ENCODE measurements around the gene ZNF354B. TPM values are rescaled to one million over a fixed set of nuclear protein-coding genes. Genes with fewer than 3 reads are reported as not detected.

The ZNF354B gene
- total and polyA plus RNA-seq, 2 of the 13 experiments (the other 11 are each of a cell fraction or from before 2014, with no cell fraction given): 7.8 to 10.3 TPM

DNA sequence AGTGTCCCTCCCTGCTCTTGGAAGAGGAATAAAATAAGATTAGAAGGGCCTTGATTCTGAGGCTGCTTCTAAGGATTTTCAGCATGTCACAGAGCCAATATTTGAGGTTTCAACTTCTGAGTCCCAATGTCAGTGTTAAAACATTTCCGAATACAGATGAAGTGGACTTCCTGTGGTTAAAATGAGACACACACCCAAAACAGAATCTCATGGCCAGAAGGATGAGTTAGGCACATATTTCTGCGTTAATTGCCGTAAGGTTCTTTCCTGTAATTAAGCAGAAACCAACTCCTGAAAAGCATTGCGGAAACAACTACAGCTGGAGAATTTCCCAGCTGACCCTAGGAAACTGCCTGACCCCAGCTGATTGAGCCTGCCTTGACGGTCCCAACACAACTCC is 10.4 kb upstream of the ZNF354B start (continued):
- no peak for TF ChIP-seq TSC22D2 (CRISPR knock-in tag; IDR thresholded peaks at IDR 0.05; ENCODE audit: borderline replicate concordance)
- TF ChIP-seq ZNF782 (CRISPR knock-in tag; IDR thresholded peaks at IDR 0.05; ENCODE audit: borderline replicate concordance): no peak

DNA sequence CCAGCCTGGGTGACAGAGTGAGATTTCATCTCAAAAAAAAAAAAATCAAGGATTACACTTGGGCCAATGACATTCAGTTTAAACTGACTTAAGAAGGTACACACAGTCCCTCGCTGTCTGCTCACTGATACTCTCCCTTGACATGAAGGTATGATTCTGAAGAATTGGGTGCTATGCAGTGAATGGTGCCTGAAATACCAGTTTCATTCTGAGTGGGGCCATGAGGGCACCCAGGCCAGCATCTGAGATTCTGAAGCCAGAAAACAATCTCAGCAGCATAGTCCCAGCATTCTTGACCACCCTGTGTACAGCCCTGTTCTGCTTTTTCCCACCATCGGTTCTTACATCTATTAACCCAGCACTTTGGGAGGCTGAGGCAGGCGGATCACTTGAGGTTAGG is 7.8 kb upstream of the ZNF354B start:
- H3K4me1 ChIP-seq (ENCODE audit: insufficient read depth, low read length): no peaks in the 10 kb centered on the region
- FAIRE-seq: no peak
- in situ Hi-C loops (cut with HindIII; ENCODE audit: extremely low pct_ligation_motif_present, low pct_unique_long_range_greater_than_20kb): no loop called here
- H2AFZ ChIP-seq (ENCODE audit: low read length): no peak overlapping the region
- H3K4me3 ChIP-seq (replicated peaks in 1 of 3; ENCODE audit: insufficient read depth in 1 of 3, low read depth in 2 of 3, low read length in 3 of 3): no peak overlapping the region
- H3K36me3 ChIP-seq (replicated peaks in 1 of 2; ENCODE audit: control insufficient read depth in 1 of 2, insufficient read depth in 2 of 2, low read length in 2 of 2): no peaks in the 10 kb centered on the region
- no peak for DNase-seq (ENCODE audit: low spot score)
- POLR2A ChIA-PET: no interaction called here
- H3K9ac ChIP-seq (ENCODE audit: insufficient read depth, low read depth, low read length): no peak overlapping the region
- H4K20me1 ChIP-seq (ENCODE audit: insufficient read depth, low read length): no peaks in the 10 kb centered on the region
- no peak overlapping the region for H3K4me2 ChIP-seq (ENCODE audit: low read depth, low read length)
- 39% methylated on average over 3 of the region's 3 CpGs for WGBS (ENCODE audit: low lambda C conversion rate)
- H3K27me3 ChIP-seq (ENCODE audit: control insufficient read depth in 1 of 2, insufficient read depth in 2 of 2, low read length in 2 of 2): no peaks in the 10 kb centered on the region
- intact Hi-C loops (cut with micrococcal nuclease; ENCODE audit: unreplicated experiment): no loop called here
- no peaks in the 10 kb centered on the region for H3K79me2 ChIP-seq (ENCODE audit: insufficient read depth, low read length)
- no peak for TF ChIP-seq ZNF616 (CRISPR knock-in tag; IDR thresholded peaks at IDR 0.05; ENCODE audit: low read depth)
- no peak for TF ChIP-seq MBD4 (IDR thresholded peaks at IDR 0.05; ENCODE audit: borderline replicate concordance, low read length)
- TF ChIP-seq RNF2 (conservative IDR thresholded peaks at IDR 0.05; ENCODE audit: low read depth): no peak
- TF ChIP-seq HDAC2 (CRISPR knock-in tag; IDR thresholded peaks at IDR 0.05): no peak
- TF ChIP-seq, protein P1, sequence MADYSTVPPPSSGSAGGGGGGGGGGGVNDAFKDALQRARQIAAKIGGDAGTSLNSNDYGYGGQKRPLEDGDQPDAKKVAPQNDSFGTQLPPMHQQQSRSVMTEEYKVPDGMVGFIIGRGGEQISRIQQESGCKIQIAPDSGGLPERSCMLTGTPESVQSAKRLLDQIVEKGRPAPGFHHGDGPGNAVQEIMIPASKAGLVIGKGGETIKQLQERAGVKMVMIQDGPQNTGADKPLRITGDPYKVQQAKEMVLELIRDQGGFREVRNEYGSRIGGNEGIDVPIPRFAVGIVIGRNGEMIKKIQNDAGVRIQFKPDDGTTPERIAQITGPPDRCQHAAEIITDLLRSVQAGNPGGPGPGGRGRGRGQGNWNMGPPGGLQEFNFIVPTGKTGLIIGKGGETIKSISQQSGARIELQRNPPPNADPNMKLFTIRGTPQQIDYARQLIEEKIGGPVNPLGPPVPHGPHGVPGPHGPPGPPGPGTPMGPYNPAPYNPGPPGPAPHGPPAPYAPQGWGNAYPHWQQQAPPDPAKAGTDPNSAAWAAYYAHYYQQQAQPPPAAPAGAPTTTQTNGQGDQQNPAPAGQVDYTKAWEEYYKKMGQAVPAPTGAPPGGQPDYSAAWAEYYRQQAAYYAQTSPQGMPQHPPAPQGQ (CRISPR knock-in tag; IDR thresholded peaks at IDR 0.05; ENCODE audit: borderline replicate concordance): no peak
- TF ChIP-seq, protein P2, sequence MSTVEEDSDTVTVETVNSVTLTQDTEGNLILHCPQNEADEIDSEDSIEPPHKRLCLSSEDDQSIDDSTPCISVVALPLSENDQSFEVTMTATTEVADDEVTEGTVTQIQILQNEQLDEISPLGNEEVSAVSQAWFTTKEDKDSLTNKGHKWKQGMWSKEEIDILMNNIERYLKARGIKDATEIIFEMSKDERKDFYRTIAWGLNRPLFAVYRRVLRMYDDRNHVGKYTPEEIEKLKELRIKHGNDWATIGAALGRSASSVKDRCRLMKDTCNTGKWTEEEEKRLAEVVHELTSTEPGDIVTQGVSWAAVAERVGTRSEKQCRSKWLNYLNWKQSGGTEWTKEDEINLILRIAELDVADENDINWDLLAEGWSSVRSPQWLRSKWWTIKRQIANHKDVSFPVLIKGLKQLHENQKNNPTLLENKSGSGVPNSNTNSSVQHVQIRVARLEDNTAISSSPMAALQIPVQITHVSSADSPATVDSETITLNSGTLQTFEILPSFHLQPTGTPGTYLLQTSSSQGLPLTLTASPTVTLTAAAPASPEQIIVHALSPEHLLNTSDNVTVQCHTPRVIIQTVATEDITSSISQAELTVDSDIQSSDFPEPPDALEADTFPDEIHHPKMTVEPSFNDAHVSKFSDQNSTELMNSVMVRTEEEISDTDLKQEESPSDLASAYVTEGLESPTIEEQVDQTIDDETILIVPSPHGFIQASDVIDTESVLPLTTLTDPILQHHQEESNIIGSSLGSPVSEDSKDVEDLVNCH (CRISPR knock-in tag; IDR thresholded peaks at IDR 0.05): no peak
- no peak for TF ChIP-seq ATF7-NPFF (CRISPR knock-in tag; IDR thresholded peaks at IDR 0.05; ENCODE audit: low read depth)
- no peak for TF ChIP-seq NFKB2 (CRISPR knock-in tag; IDR thresholded peaks at IDR 0.05; ENCODE audit: borderline replicate concordance)
- TF ChIP-seq ZNF256 (CRISPR knock-in tag; conservative IDR thresholded peaks at IDR 0.05): no peak
- no peak overlapping the region for H3K27ac ChIP-seq (ENCODE audit: extremely low read length, insufficient read depth, low read length)
- BruUV-seq (replicated peaks): no TSS peak
- CTCF ChIA-PET (ENCODE audit: low intra/inter-chr PET ratio, low total read pairs): no interaction called here
- ATAC-seq: no peak
- no peaks in the 10 kb centered on the region for H3K9me3 ChIP-seq (ENCODE audit: low read length)

Data from HepG2 (cell line).